Measurements from ENCODE around the gene RAB7A.

Gene RAB7A

DNA sequence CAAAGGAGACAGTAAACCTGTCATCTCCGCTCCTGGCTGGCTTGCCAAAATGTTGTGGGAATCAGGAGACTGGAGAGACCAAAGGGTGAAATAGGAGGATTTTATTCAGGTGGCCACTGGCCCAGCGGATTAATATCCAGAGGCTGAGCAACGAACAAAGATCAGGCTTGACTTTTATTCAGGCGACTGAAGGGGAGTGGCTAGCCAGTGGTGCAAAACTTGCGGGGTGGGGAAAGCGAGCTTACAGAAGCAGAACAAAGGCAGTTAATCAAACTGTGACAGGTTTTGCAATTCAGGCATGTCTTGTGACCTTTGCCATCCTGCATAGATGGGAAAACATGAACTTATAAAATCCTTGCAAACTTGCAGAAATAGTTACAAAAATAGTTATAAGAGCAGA lies 133.6 kb downstream of the RAB7A start:
- no peak for DNase-seq

DNA sequence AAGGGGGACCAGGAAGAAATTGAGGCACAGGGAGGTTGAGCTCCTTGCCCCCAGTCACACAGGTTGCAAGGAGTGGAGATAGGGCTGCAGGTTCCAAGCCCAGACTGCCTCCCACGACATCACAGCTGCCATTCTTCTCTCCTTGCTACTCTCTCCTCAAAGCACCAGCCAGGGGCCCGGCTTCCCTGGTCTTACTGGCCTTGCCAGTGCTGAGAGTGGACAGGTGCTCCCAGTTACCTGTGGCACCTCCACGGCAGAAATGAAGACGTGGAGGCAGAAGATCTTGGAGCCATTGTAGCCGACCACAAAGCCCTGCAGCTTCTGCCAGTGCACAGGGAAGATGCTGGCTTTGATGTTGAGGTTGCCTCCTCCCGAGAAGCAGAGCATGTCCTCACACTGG lies 135.5 kb downstream of the RAB7A start:
- no peak for DNase-seq

DNA sequence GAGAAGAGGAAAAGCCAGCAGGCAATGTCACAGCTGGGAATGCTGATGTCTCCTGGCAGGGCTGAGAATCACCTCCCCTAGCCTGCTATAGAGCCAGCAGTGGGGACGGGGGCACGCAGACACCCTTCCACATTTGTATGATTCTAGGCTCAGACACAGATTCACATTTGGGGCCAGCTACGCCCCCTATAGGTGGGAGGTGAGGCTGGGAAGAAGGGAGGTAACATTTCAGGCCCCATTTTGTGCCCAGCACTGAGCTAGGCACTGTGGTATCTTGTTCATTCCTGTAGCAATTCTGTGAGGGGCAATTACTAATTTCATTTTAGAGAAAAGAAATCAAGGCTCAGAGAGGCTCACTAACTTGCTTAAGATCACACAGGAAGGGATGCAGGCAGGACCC lies 137.6 kb downstream of the RAB7A start:
- no peak for DNase-seq

Data from NCI-H2029 (cell line).